ENCODE results near the gene PSMD4.

The PSMD4 gene

DNA sequence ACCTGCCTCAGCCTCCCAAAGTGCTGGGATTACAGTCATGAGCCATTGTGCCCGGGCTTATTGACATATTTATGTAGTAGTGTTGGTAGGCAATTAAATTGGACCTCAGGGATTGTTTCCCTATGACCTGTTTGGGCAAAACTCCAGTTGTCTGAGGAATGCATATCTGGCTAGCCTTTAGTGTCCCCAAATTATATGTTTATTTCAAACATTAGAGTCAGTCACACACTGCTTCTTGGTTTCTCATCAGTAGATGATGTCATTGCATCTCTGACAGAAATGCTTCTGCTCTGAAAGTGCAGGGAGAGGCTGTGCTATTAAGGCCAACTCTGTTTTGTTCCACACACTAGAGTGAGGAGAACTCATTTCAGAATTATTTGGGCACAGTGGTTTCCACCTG is 43.7 kb upstream of the PSMD4 start (continued):
- TF ChIP-seq, protein P1, sequence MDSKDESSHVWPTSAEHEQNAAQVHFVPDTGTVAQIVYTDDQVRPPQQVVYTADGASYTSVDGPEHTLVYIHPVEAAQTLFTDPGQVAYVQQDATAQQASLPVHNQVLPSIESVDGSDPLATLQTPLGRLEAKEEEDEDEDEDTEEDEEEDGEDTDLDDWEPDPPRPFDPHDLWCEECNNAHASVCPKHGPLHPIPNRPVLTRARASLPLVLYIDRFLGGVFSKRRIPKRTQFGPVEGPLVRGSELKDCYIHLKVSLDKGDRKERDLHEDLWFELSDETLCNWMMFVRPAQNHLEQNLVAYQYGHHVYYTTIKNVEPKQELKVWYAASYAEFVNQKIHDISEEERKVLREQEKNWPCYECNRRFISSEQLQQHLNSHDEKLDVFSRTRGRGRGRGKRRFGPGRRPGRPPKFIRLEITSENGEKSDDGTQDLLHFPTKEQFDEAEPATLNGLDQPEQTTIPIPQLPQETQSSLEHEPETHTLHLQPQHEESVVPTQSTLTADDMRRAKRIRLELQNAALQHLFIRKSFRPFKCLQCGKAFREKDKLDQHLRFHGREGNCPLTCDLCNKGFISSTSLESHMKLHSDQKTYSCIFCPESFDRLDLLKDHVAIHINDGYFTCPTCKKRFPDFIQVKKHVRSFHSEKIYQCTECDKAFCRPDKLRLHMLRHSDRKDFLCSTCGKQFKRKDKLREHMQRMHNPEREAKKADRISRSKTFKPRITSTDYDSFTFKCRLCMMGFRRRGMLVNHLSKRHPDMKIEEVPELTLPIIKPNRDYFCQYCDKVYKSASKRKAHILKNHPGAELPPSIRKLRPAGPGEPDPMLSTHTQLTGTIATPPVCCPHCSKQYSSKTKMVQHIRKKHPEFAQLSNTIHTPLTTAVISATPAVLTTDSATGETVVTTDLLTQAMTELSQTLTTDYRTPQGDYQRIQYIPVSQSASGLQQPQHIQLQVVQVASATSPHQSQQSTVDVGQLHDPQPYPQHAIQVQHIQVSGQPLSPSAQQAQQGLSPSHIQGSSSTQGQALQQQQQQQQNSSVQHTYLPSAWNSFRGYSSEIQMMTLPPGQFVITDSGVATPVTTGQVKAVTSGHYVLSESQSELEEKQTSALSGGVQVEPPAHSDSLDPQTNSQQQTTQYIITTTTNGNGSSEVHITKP (tag by site-specific recombination; IDR thresholded peaks at IDR 0.05), result 0 out of 2 replicates have a peak, but pooled peaks have one; percentile 17
- peak; percentile 66 for TF ChIP-seq GLIS1 (tag by site-specific recombination; IDR thresholded peaks at IDR 0.05)
- TF ChIP-seq PRDM1 (tag by site-specific recombination; IDR thresholded peaks at IDR 0.05), result no peak
- no peak for TF ChIP-seq ZBTB1 (tag by site-specific recombination; IDR thresholded peaks at IDR 0.05)
- TF ChIP-seq ZNF629 (tag by site-specific recombination; IDR thresholded peaks at IDR 0.05), result peak; percentile 90
- no peak for TF ChIP-seq ZNF701 (tag by site-specific recombination; IDR thresholded peaks at IDR 0.05)
- TF ChIP-seq SCRT2 (tag by site-specific recombination; IDR thresholded peaks at IDR 0.05), result 0 out of 2 replicates have a peak, but pooled peaks have one; percentile 10
- TF ChIP-seq WT1 (tag by site-specific recombination; IDR thresholded peaks at IDR 0.05), result 0 out of 2 replicates have a peak, but pooled peaks have one; percentile 34
- TF ChIP-seq ZSCAN16 (tag by site-specific recombination; IDR thresholded peaks at IDR 0.05), result no peak
- TF ChIP-seq ZNF10 (tag by site-specific recombination; IDR thresholded peaks at IDR 0.05), result 0 out of 2 replicates have a peak, but pooled peaks have one; percentile 46
- TF ChIP-seq, protein P2, sequence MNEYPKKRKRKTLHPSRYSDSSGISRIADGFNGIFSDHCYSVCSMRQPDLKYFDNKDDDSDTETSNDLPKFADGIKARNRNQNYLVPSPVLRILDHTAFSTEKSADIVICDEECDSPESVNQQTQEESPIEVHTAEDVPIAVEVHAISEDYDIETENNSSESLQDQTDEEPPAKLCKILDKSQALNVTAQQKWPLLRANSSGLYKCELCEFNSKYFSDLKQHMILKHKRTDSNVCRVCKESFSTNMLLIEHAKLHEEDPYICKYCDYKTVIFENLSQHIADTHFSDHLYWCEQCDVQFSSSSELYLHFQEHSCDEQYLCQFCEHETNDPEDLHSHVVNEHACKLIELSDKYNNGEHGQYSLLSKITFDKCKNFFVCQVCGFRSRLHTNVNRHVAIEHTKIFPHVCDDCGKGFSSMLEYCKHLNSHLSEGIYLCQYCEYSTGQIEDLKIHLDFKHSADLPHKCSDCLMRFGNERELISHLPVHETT (tag by site-specific recombination; IDR thresholded peaks at IDR 0.05), result no peak; the same call in 1 of the 2 replicates
- 0 out of 2 replicates have a peak, but pooled peaks have one; percentile 11 for TF ChIP-seq ZBTB48 (tag by site-specific recombination; IDR thresholded peaks at IDR 0.05)
- TF ChIP-seq GLI4 (tag by site-specific recombination; IDR thresholded peaks at IDR 0.05), result no peak
- TF ChIP-seq, protein P3, sequence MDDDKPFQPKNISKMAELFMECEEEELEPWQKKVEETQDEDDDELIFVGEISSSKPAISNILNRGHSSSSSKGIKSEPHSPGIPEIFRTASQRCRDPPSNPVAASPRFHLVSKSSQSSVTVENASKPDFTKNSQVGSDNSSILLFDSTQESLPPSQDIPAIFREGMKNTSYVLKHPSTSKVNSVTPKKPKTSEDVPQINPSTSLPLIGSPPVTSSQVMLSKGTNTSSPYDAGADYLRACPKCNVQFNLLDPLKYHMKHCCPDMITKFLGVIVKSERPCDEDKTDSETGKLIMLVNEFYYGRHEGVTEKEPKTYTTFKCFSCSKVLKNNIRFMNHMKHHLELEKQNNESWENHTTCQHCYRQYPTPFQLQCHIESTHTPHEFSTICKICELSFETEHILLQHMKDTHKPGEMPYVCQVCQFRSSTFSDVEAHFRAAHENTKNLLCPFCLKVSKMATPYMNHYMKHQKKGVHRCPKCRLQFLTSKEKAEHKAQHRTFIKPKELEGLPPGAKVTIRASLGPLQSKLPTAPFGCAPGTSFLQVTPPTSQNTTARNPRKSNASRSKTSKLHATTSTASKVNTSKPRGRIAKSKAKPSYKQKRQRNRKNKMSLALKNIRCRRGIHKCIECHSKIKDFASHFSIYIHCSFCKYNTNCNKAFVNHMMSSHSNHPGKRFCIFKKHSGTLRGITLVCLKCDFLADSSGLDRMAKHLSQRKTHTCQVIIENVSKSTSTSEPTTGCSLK (tag by site-specific recombination; IDR thresholded peaks at IDR 0.05), result no peak
- no peak for TF ChIP-seq KLF1 (tag by site-specific recombination; IDR thresholded peaks at IDR 0.05)
- TF ChIP-seq, protein P4, sequence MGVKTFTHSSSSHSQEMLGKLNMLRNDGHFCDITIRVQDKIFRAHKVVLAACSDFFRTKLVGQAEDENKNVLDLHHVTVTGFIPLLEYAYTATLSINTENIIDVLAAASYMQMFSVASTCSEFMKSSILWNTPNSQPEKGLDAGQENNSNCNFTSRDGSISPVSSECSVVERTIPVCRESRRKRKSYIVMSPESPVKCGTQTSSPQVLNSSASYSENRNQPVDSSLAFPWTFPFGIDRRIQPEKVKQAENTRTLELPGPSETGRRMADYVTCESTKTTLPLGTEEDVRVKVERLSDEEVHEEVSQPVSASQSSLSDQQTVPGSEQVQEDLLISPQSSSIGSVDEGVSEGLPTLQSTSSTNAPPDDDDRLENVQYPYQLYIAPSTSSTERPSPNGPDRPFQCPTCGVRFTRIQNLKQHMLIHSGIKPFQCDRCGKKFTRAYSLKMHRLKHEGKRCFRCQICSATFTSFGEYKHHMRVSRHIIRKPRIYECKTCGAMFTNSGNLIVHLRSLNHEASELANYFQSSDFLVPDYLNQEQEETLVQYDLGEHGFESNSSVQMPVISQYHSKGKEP (tag by site-specific recombination; IDR thresholded peaks at IDR 0.05), result peak; percentile 96
- no peak for TF ChIP-seq ZNF837 (tag by site-specific recombination; IDR thresholded peaks at IDR 0.05)
- TF ChIP-seq KLF10 (tag by site-specific recombination; IDR thresholded peaks at IDR 0.05), result no peak
- no peak for TF ChIP-seq TCF7L2 (IDR thresholded peaks at IDR 0.05; ENCODE audit: borderline replicate concordance, low read depth, low read length)
- TF ChIP-seq KLF16 (tag by site-specific recombination; IDR thresholded peaks at IDR 0.05), result no peak
- TF ChIP-seq HOXA7 (CRISPR knock-in tag; IDR thresholded peaks at IDR 0.05; ENCODE audit: borderline replicate concordance), result no peak
- TF ChIP-seq ZEB2 (tag by site-specific recombination; IDR thresholded peaks at IDR 0.05), result peak; percentile 97
- no peak for TF ChIP-seq ZNF350 (tag by site-specific recombination; IDR thresholded peaks at IDR 0.05)
- TF ChIP-seq, protein P5, sequence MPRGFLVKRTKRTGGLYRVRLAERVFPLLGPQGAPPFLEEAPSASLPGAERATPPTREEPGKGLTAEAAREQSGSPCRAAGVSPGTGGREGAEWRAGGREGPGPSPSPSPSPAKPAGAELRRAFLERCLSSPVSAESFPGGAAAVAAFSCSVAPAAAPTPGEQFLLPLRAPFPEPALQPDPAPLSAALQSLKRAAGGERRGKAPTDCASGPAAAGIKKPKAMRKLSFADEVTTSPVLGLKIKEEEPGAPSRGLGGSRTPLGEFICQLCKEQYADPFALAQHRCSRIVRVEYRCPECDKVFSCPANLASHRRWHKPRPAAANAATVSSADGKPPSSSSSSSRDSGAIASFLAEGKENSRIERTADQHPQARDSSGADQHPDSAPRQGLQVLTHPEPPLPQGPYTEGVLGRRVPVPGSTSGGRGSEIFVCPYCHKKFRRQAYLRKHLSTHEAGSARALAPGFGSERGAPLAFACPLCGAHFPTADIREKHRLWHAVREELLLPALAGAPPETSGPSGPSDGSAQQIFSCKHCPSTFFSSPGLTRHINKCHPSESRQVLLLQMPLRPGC (tag by site-specific recombination; IDR thresholded peaks at IDR 0.05), result peak; percentile 61; the same call in 1 of the 2 replicates
- peak; percentile 99 for TF ChIP-seq SP7 (tag by site-specific recombination; IDR thresholded peaks at IDR 0.05)
- TF ChIP-seq, protein P6, sequence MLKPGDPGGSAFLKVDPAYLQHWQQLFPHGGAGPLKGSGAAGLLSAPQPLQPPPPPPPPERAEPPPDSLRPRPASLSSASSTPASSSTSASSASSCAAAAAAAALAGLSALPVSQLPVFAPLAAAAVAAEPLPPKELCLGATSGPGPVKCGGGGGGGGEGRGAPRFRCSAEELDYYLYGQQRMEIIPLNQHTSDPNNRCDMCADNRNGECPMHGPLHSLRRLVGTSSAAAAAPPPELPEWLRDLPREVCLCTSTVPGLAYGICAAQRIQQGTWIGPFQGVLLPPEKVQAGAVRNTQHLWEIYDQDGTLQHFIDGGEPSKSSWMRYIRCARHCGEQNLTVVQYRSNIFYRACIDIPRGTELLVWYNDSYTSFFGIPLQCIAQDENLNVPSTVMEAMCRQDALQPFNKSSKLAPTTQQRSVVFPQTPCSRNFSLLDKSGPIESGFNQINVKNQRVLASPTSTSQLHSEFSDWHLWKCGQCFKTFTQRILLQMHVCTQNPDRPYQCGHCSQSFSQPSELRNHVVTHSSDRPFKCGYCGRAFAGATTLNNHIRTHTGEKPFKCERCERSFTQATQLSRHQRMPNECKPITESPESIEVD (tag by site-specific recombination; IDR thresholded peaks at IDR 0.05), result peak; percentile 63; the same call in 1 of the 2 replicates
- peak; percentile 72; the same call in 1 of the 2 replicates for TF ChIP-seq ZBTB21 (tag by site-specific recombination; IDR thresholded peaks at IDR 0.05)
- TF ChIP-seq ZFP37 (tag by site-specific recombination; IDR thresholded peaks at IDR 0.05), result no peak

Measured in HEK293 (cell line).